ENCODE results near the gene CLASP2. TPM values are rescaled to one million over a fixed set of nuclear protein-coding genes. Genes with fewer than 3 reads are reported as not detected.
A peak's percentile ranks its signal among the peaks of the same experiment; 100 is the strongest.
"Not testable (repeated sequence)": the region's sequence is repeated elsewhere in the genome, so short reads cannot be mapped to it uniquely, and the experiment has no call there.

Gene CLASP2
- 10 to 100 TPM; 41.2 to 99.5 (median 64.0) TPM for total RNA-seq

- Histone ChIP-seq H3K4me3 (peak within 1 kb of the TSS; percentile 66 to 97 (median 84)), H3K36me3 (no peaks in the 10 kb centered on the region), H3K9me3 (no peaks in the 10 kb centered on the region), H3K4me1 (peaks cover 10 to 22% (median 15%) of the 10 kb centered on the region in 4 donors), H3K27me3 (no peaks in the 10 kb centered on the region), H3K27ac (peak within 1 kb of the TSS; percentile 92 to 99 (median 96))
- DNase-seq: peak; percentile 91 to 98
- ATAC-seq (ENCODE audit: low FRiP score in 2 of 2): peak; percentile 93 to 98
- 0% methylated on average over 3 to 44 of the region's 68 CpGs for WGBS, 2 donors
- TF ChIP-seq CTCF (IDR thresholded peaks at IDR 0.05) (peak in 4 of 6 experiments; percentile 26 to 59 (median 43)), EP300 (IDR thresholded peaks at IDR 0.05) (peak in 1 of 4 donors; percentile 17), POLR2AphosphoS5 (IDR thresholded peaks at IDR 0.05) (peak; percentile 51 to 92), POLR2A (IDR thresholded peaks at IDR 0.05) (peak in 3 of 4 donors; percentile 72 to 92 (median 79))
Observed at GRCh38 chr3:33717866-33718594, at the start of gene CLASP2. Gene CLASP2 (minus strand): TSS chr3:33718254. CDS start chr3:33718002, 252 bp downstream.

GRCh38 chr3:33758864-33759263 is 40.8 kb upstream of the CLASP2 start:
- Histone ChIP-seq H3K9me3 (peaks cover 0 to 11% (median 9%) of the 10 kb centered on the region in 4 donors), H3K4me3 (no peak overlapping the region), H3K4me1 (no peaks in the 10 kb centered on the region), H3K27ac (no peak overlapping the region), H3K36me3 (no peaks in the 10 kb centered on the region), H3K27me3 (no peaks in the 10 kb centered on the region)
- ATAC-seq (ENCODE audit: low FRiP score in 2 of 2) (no peak), DNase-seq (no peak)
- TF ChIP-seq EP300 (IDR thresholded peaks at IDR 0.05): no peak
- no peak for TF ChIP-seq CTCF (IDR thresholded peaks at IDR 0.05)
- no peak for TF ChIP-seq POLR2A (IDR thresholded peaks at IDR 0.05)
- no peak for TF ChIP-seq POLR2AphosphoS5 (IDR thresholded peaks at IDR 0.05)
- 80 to 87% methylated on average over 2 of the region's 2 CpGs for WGBS, 2 donors

- no peaks in the 10 kb centered on the region for H3K27me3 ChIP-seq
- H3K27ac ChIP-seq: no peak overlapping the region
- H3K4me3 ChIP-seq: no peak overlapping the region
- no peaks in the 10 kb centered on the region for H3K4me1 ChIP-seq
- peaks cover 0 to 14% (median 11%) of the 10 kb centered on the region in 4 donors for H3K9me3 ChIP-seq
- TF ChIP-seq EP300 (IDR thresholded peaks at IDR 0.05) (no peak), CTCF (IDR thresholded peaks at IDR 0.05) (no peak), POLR2AphosphoS5 (IDR thresholded peaks at IDR 0.05) (no peak), POLR2A (IDR thresholded peaks at IDR 0.05) (no peak)
- DNase-seq (no peak), ATAC-seq (ENCODE audit: low FRiP score in 2 of 2) (no peak)
- H3K36me3 ChIP-seq: no peaks in the 10 kb centered on the region
Observed at GRCh38 chr3:33758281-33758680, 40.2 kb upstream of the CLASP2 start.

- H3K27ac ChIP-seq; H3K27me3 ChIP-seq; DNase-seq; H3K4me1 ChIP-seq; H3K36me3 ChIP-seq; ATAC-seq (ENCODE audit: low FRiP score in 2 of 2); H3K4me3 ChIP-seq: not testable (repeated sequence)
- 92 to 96% methylated on average over 1 of the region's 1 CpG for WGBS, 2 donors
- H3K9me3 ChIP-seq: peaks cover 0 to 14% (median 11%) of the 10 kb centered on the region in 4 donors
Observed at GRCh38 chr3:33754391-33754790, 36.3 kb upstream of the CLASP2 start.

GRCh38 chr3:33751336-33751735 is 33.3 kb upstream of the CLASP2 start:
- no peak overlapping the region for H3K27ac ChIP-seq
- no peaks in the 10 kb centered on the region for H3K27me3 ChIP-seq
- no peak overlapping the region for H3K4me3 ChIP-seq
- peaks cover 0 to 14% (median 11%) of the 10 kb centered on the region in 4 donors for H3K9me3 ChIP-seq
- 66 to 84% methylated on average over 2 of the region's 2 CpGs for WGBS, 2 donors
- DNase-seq (no peak), ATAC-seq (ENCODE audit: low FRiP score in 2 of 2) (no peak)
- no peaks in the 10 kb centered on the region for H3K36me3 ChIP-seq
- H3K4me1 ChIP-seq: no peaks in the 10 kb centered on the region
- TF ChIP-seq POLR2A (IDR thresholded peaks at IDR 0.05) (no peak), CTCF (IDR thresholded peaks at IDR 0.05) (no peak), EP300 (IDR thresholded peaks at IDR 0.05) (no peak), POLR2AphosphoS5 (IDR thresholded peaks at IDR 0.05) (no peak)
